ENCODE measurements around the gene JDP2. TPM values are rescaled to one million over a fixed set of nuclear protein-coding genes. Genes with fewer than 3 reads are reported as not detected.
A peak's percentile ranks its signal among the peaks of the same experiment; 100 is the strongest.

The JDP2 gene
- total RNA-seq, 2 donors from 2014 or later: 16.8 to 17.9 TPM

DNA sequence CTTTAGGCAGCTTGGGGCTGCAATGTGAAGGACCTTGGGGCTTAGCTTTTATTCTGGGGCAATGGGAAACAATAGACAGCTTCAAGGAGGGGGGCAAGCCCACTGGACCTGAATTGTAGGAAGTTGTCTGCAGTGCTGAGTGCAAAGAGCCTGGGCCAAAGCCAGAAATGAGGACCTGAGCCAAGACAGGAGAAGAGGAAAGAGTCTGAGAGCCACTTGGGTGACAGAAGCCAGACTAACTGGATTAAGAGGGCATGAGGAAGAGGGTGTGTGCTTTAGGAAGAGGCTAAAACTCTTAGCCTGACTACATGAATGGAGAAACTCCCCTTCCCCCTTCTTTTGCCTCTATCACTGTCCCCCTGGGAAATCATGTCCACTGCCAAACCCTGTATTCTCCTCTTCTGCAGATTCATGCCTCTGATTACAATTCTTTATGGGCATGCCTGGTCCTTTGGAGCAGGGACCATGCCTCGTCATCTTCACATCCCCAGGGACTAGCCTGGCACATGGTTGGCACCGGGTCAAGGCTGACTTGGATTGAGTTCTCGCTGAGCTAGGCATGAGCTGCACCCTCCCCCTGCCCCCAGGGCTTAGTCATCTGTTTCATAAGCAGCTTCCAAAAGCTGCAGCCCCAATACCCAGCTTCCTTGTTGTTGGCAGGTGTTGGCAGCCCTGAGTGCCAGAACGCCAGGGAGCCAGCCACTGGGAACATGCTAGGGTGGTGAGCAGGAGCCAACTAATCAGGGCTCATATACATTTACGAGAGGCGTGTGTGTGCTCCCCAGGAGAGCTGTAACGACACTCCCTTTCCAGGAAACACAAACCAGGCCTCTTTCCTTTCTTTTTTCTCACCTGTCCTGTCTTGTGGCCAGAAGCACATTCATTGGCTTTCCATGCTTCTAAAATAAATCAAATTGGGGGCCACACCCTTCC is 27.7 kb upstream of the JDP2 start:
- ATAC-seq (peak; percentile 99), DNase-seq (peak; percentile 98 to 100 (median 99))
- H3K27me3 ChIP-seq: no peaks in the 10 kb centered on the region
- peak overlapping the region; percentile 4 to 82 (median 71) for H3K27ac ChIP-seq
- intact Hi-C loops (cut with DNase I): no loop called here
- H3K4me1 ChIP-seq: peaks cover 18% of the 10 kb centered on the region
- TF ChIP-seq, protein P1, sequence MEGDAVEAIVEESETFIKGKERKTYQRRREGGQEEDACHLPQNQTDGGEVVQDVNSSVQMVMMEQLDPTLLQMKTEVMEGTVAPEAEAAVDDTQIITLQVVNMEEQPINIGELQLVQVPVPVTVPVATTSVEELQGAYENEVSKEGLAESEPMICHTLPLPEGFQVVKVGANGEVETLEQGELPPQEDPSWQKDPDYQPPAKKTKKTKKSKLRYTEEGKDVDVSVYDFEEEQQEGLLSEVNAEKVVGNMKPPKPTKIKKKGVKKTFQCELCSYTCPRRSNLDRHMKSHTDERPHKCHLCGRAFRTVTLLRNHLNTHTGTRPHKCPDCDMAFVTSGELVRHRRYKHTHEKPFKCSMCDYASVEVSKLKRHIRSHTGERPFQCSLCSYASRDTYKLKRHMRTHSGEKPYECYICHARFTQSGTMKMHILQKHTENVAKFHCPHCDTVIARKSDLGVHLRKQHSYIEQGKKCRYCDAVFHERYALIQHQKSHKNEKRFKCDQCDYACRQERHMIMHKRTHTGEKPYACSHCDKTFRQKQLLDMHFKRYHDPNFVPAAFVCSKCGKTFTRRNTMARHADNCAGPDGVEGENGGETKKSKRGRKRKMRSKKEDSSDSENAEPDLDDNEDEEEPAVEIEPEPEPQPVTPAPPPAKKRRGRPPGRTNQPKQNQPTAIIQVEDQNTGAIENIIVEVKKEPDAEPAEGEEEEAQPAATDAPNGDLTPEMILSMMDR (IDR thresholded peaks at IDR 0.05): no peak
- peak in 2 of 3 donors; percentile 40 to 45 for TF ChIP-seq POLR2A (IDR thresholded peaks at IDR 0.05)
- no peak overlapping the region for H3K4me3 ChIP-seq
- 5% methylated on average over 7 of the region's 7 CpGs for WGBS, 2 donors
- no peaks in the 10 kb centered on the region for H3K9me3 ChIP-seq
- H3K36me3 ChIP-seq (replicated peaks in 1 of 2; ENCODE audit: insufficient read depth in 1 of 2, low read depth in 2 of 2): no peaks in the 10 kb centered on the region

DNA sequence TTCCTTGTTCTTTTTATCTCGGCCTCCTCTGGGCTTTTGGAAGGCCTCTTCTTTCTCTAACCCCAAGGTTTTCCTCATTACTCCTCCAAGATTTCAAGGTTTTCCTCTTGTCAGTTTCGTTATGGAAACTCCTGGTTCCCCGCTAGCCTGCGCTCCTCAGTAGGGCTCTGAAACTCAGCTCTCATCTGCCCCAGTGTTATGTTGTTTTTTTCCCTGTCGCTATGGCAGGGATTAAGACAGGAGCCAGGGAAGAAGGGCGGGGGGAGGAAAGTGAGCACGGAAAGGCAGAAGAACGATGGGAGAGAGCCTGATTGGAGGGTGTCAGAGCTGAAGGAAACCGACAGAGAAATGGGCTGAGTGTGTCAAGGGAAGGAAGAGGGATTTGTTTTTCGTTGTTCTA is 26.5 kb upstream of the JDP2 start:
- DNase-seq (peak in 1 of 4 donors; percentile 7), ATAC-seq (no peak)
- Histone ChIP-seq H3K4me3 (no peak overlapping the region), H3K4me1 (peaks cover 18% of the 10 kb centered on the region), H3K27me3 (no peaks in the 10 kb centered on the region), H3K27ac (peak overlapping the region in 3 of 4 donors; percentile 62 to 82 (median 80)), H3K9me3 (no peaks in the 10 kb centered on the region), H3K36me3 (replicated peaks in 1 of 2; ENCODE audit: insufficient read depth in 1 of 2, low read depth in 2 of 2) (no peaks in the 10 kb centered on the region)
- intact Hi-C loops (cut with DNase I): no loop called here
- 74 to 84% methylated on average over 10 of the region's 10 CpGs for WGBS, 2 donors
- no peak for TF ChIP-seq POLR2A (IDR thresholded peaks at IDR 0.05)
- TF ChIP-seq, protein P1 (IDR thresholded peaks at IDR 0.05): no peak

DNA sequence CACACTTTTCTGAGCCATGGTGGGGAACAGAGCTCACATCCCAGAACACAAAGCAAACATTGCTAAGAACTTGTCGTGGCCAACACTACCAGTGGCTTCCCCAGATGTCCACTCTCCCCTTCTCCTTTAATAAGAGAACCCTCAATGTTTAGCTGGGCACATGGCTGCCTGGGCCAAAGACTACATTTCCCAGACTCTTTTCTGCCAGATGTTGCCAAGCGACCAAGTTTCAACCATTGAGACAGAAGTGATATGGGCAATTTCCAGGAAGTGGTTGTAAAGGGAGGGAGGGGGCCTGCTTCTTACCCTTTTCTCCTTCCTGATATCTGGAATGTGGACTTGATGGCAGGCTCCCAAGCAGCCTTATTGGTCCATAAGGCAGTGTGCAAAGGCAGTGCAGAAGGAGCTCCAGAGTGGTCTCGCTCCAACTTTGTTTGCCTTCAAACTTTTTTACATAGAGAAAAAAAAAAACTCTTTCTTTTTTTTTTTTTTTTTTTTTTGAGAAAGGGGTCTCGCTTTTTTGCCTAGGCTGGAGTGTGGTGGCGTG is 24.9 kb upstream of the JDP2 start:
- intact Hi-C loops (cut with DNase I): no loop called here
- Histone ChIP-seq H3K4me1 (peaks cover 18% of the 10 kb centered on the region), H3K4me3 (no peak overlapping the region), H3K27ac (no peak overlapping the region), H3K36me3 (replicated peaks in 1 of 2; ENCODE audit: insufficient read depth in 1 of 2, low read depth in 2 of 2) (no peaks in the 10 kb centered on the region), H3K9me3 (no peaks in the 10 kb centered on the region), H3K27me3 (no peaks in the 10 kb centered on the region)
- no peak for DNase-seq
- no peak for ATAC-seq
- TF ChIP-seq, protein P1 (IDR thresholded peaks at IDR 0.05): no peak
- no peak for TF ChIP-seq POLR2A (IDR thresholded peaks at IDR 0.05)
- 89% methylated on average over 5 of the region's 5 CpGs for WGBS, 2 donors

DNA sequence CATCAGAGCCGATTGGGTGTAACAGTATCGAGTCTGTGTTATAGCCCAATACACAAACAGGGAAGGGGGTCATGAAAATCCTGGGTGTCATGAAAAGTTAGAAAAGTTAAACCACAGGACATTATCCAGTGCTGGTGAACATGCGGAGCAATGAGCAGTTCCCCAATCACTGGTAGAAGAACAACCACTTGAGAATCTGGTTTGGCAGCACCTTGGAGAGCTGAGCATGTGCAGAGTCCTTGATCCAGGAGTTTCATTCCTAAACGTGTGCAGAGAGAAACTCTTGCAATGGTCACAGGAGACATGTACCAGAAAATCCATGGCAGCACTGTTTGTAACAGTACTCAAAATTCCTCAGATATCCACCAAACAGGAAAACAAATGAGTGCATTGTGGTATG is 23.0 kb upstream of the JDP2 start:
- TF ChIP-seq, protein P1 (IDR thresholded peaks at IDR 0.05): no peak
- TF ChIP-seq POLR2A (IDR thresholded peaks at IDR 0.05): no peak
- no peaks in the 10 kb centered on the region for H3K36me3 ChIP-seq (replicated peaks in 1 of 2; ENCODE audit: insufficient read depth in 1 of 2, low read depth in 2 of 2)
- H3K4me1 ChIP-seq: peaks cover 15% of the 10 kb centered on the region
- no peaks in the 10 kb centered on the region for H3K9me3 ChIP-seq
- no peak overlapping the region for H3K4me3 ChIP-seq
- no peaks in the 10 kb centered on the region for H3K27me3 ChIP-seq
- intact Hi-C loops (cut with DNase I): no loop called here
- H3K27ac ChIP-seq: no peak overlapping the region
- whole genome bisulfite sequencing, 2 donors: 75 to 77% methylated on average over 4 of the region's 4 CpGs
- DNase-seq (no peak), ATAC-seq (no peak)

All from body of pancreas (tissue), 4 donors.